Activated CD4-positive, alpha-beta T cell treated with anti-CD3 and anti-CD28 coated beads for 36 hours (primary cell): ENCODE measurements around the gene TMPRSS9. TPM values are rescaled to one million over a fixed set of nuclear protein-coding genes. Genes with fewer than 3 reads are reported as not detected.

ENCODE experiments used
- ATAC-seq: fragments of 200-7000 bp; cut with Tn5 transposase; one replicate; pipeline ENCODE4 v1.10.0; 2021; ENCODE audit warnings: mild to moderate bottlenecking, moderate library complexity
- CTCF ChIA-PET: fragments of 350-600 bp; sonication (Branson Sonifier 250); formaldehyde crosslinking; loops from one replicate; lab custom pipeline; 2021; ENCODE audit warnings: antibody characterized with exemption; lab: Charles Lee
- POLR2A ChIA-PET: fragments of 350-600 bp; sonication (Branson Sonifier 250); formaldehyde crosslinking; loops from one replicate; lab custom pipeline; 2021; ENCODE audit warnings: antibody characterized with exemption, inconsistent platforms; lab: Charles Lee
- DNase-seq: peaks from one replicate; pipeline ENCODE4 v3.0.0-alpha.2; 2020
- H3K27ac Mint-ChIP-seq: one replicate; pipeline ENCODE4 v1.8.0; 2021; ENCODE audit warnings: mixed read lengths
- H3K27me3 Mint-ChIP-seq: one replicate; pipeline ENCODE4 v1.8.0; 2021; ENCODE audit warnings: mixed read lengths
- H3K36me3 Mint-ChIP-seq: one replicate; pipeline ENCODE4 v1.8.0; 2021; ENCODE audit warnings: low read depth, mixed read lengths
- H3K4me1 Mint-ChIP-seq: one replicate; pipeline ENCODE4 v1.8.0; 2021; ENCODE audit warnings: mixed read lengths
- H3K4me3 Mint-ChIP-seq: one replicate; pipeline ENCODE4 v1.8.0; 2021; ENCODE audit warnings: mild to moderate bottlenecking, moderate library complexity, mixed read lengths
- H3K9me3 Mint-ChIP-seq: one replicate; pipeline ENCODE4 v1.8.0; 2021; ENCODE audit warnings: low read depth, mixed read lengths
- intact Hi-C, 2 experiments: fragments of 100-400 bp; cut with DNase I in 1 of 2; cut with micrococcal nuclease in 1 of 2; formaldehyde crosslinking; loops; one replicate each; pipeline versions ENCODE4 v1.14.2 to v1.15.1; 2022 to 2024; cut with DNase I, micrococcal nuclease
- total RNA-seq, 2 experiments: library from RNA; stranded (reverse); gene quantifications; one replicate each; pipeline ENCODE4 v1.2.3, GENCODE V29; 2021

TMPRSS9 gene
- total RNA-seq, 2 experiments from 2014 or later, result not detected

GRCh38 chr19:2330255-2330631 is 29.8 kb upstream of the TMPRSS9 start:
- Mint-ChIP-seq H3K4me1 (peaks cover 61% of the 10 kb centered on the region), H3K9me3 (no peaks in the 10 kb centered on the region), H3K36me3 (peaks cover 28% of the 10 kb centered on the region), H3K27me3 (no peaks in the 10 kb centered on the region), H3K27ac (no peak overlapping the region), H3K4me3 (no peak overlapping the region)
- ChIA-PET POLR2A (no interaction called here), CTCF (interaction anchor here (0.6 kb wide), 1 partner anchor 127 kb away, joined by 3 read pairs; no protein-coding TSS in a partner anchor)
- ATAC-seq (no peak), DNase-seq (no peak)
- intact Hi-C loops, result no loop called here

DNA sequence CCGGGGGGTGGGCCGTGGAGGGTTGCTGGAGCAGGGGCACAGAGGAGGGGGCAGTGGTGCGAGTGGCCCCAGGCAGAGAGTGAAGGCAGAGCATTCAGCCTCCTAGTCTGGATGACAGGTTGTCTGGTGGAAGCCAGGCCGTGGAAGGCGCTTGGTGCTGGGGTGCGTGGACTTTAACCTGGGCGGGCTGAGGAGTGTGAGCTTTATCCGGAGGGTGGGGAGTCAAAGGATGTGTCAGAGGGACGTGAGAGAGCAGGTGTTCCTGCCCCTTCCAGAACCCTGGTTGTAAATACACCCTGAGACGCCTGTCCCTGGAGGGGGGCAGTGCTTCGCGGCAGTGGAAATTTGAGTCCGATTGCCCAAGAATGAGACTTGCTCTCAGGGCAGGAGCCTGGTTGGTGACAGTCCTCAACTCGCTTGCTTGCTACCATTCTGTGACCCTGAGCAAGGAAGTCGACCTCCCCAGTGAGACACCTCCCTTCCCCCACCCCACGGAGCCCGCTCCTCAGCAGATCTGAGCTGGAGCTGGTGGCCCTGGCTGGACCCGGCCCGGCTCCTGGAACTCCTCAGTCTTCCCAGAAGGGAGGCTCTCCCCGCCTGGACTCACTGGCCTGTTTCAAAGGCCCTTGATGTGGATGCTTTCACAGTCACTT is 29.3 kb upstream of the TMPRSS9 start:
- H3K9me3 Mint-ChIP-seq, result peaks cover 2% of the 10 kb centered on the region
- H3K36me3 Mint-ChIP-seq, result peaks cover 27% of the 10 kb centered on the region
- intact Hi-C loops, result no loop called here
- H3K27me3 Mint-ChIP-seq, result no peaks in the 10 kb centered on the region
- ATAC-seq (no peak), DNase-seq (no peak)
- H3K4me3 Mint-ChIP-seq, result no peak overlapping the region
- CTCF ChIA-PET, result interaction anchor here (0.6 kb wide), 1 partner anchor 126 kb away, joined by 3 read pairs; no protein-coding TSS in a partner anchor
- POLR2A ChIA-PET, result no interaction called here
- no peak overlapping the region for H3K27ac Mint-ChIP-seq
- peaks cover 57% of the 10 kb centered on the region for H3K4me1 Mint-ChIP-seq

DNA sequence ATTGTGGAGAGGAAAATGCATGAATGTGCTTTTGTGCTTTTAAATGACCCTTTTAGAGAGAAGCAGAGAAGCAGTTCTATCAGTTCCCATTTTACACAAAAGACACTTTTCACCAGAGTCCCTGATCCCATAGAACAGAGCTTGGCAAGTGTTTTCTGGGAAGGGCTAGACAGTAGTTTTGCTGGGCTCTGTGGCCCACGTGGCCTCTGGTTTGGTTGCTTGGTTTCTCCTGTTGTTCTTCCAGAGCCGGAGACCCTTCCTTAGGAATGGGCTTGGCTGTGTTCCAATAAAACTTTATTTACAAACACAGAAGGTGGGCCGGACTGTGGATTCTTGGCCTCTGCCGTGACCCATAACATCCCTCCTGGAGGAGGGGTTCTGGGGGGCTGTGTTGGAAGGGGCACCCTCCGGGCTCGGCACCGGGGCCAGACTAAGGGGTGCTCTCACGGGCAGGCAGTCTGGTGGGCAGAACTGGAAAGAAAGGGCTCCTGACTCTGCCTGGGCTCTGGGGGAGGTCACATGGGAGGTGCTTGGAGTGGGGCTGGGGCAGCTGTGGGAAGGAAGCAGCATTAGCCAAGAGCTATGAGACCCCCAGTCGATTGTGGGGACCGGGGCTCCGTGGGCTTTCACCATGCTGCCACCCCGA is 28.3 kb upstream of the TMPRSS9 start:
- POLR2A ChIA-PET, result no interaction called here

GRCh38 chr19:2332341-2333026 is 27.6 kb upstream of the TMPRSS9 start:
- no peaks in the 10 kb centered on the region for H3K27me3 Mint-ChIP-seq
- H3K27ac Mint-ChIP-seq, result peak overlapping the region; percentile 76
- intact Hi-C loops, result no loop called here

More for the DNA sequence above, 28.3 kb upstream of the TMPRSS9 start:
- H3K4me3 Mint-ChIP-seq, result no peak overlapping the region
- ATAC-seq, result no peak
- no peak for DNase-seq
- H3K27me3 Mint-ChIP-seq, result no peaks in the 10 kb centered on the region
- peak overlapping the region; percentile 76 for H3K27ac Mint-ChIP-seq
- CTCF ChIA-PET, result interaction anchor here (0.7 kb wide), 1 partner anchor 96 kb away, joined by 3 read pairs; the partner anchor contains the start of gene TIMM13
- H3K9me3 Mint-ChIP-seq, result peaks cover 7% of the 10 kb centered on the region
- peaks cover 23% of the 10 kb centered on the region for H3K36me3 Mint-ChIP-seq
- intact Hi-C loops, result no loop called here
- peaks cover 52% of the 10 kb centered on the region for H3K4me1 Mint-ChIP-seq

DNA sequence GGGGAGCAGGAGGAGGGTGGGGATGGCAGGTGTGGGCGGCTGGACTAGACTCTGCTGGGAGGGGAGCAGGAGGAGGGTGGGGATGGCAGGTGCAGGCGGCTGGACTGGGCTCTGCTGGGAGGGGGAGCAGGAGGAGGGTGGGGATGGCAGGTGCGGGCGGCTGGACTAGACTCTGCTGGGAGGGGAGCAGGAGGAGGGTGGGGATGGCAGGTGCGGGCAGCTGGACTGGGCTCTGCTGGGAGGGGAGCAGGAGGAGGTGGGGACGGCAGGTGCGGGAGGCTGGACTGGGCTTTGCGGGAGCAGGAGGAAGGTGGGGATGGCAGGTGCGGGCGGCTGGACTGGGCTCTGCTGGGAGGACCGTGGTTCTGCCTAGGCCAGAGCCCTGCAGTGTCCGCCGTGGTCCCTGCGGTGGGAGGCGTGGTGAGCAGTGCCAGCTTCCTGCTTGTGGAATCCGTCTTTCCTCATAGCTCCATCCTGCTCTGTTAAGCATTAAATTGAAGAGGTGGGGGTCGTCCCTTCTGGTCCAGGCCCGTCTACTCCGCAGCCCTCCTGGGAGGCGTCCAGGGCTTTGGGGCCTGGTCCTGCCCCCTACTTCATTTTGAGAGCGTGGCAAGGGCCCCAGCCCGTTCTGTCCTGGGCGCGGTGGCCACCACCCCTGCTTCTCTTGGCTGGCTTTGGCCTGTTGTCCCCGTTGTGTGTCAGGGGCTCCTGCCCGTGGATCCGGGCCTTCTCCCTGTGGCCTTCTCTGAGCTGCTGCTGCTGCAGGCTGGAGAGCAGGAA is 26.8 kb upstream of the TMPRSS9 start:
- ChIA-PET CTCF (interaction anchor here (1.1 kb wide), 1 partner anchor 16 kb away, joined by 4 read pairs; no protein-coding TSS in a partner anchor), POLR2A (no interaction called here)
- H3K4me3 Mint-ChIP-seq, result no peak overlapping the region
- no peak overlapping the region for H3K27ac Mint-ChIP-seq
- intact Hi-C loops, result no loop called here
- no peaks in the 10 kb centered on the region for H3K27me3 Mint-ChIP-seq
- H3K9me3 Mint-ChIP-seq, result peaks cover 7% of the 10 kb centered on the region
- peaks cover 42% of the 10 kb centered on the region for H3K4me1 Mint-ChIP-seq
- DNase-seq (no peak), ATAC-seq (no peak)
- H3K36me3 Mint-ChIP-seq, result peaks cover 12% of the 10 kb centered on the region

More at GRCh38 chr19:2332341-2333026, 27.6 kb upstream of the TMPRSS9 start:
- H3K4me3 Mint-ChIP-seq, result peak overlapping the region; percentile 21
- peaks cover 18% of the 10 kb centered on the region for H3K36me3 Mint-ChIP-seq
- peaks cover 7% of the 10 kb centered on the region for H3K9me3 Mint-ChIP-seq
- ChIA-PET POLR2A (no interaction called here), CTCF (interaction anchor here (0.7 to 1.1 kb wide), 2 partner anchors 15 to 95 kb away, joined by 3 to 4 read pairs; partner anchors contain the start of gene TIMM13)
- ATAC-seq, result peak; percentile 23
- DNase-seq, result peak; percentile 63
- peaks cover 44% of the 10 kb centered on the region for H3K4me1 Mint-ChIP-seq

DNA sequence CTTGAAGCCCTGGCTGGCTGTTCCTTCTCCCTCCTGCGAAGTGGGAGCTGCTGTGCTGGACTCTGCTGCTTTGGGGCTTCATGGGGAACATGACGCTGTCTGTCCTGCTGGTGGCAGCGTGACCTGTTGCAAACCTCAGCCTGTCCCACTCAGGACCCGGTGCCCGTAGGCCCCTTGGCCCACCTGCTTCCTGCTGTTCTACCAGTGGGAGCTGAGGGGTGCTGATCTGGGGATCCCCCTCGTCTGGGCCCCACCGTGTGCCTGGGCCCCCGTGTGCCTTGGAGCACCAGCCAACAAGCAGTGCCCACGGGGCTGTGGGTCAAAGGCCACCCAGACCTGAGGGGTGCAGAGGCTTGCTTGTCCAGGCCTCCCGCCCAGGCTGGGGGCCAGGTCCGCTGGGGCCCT is 26.3 kb upstream of the TMPRSS9 start:
- Mint-ChIP-seq H3K4me1 (peaks cover 42% of the 10 kb centered on the region), H3K27me3 (no peaks in the 10 kb centered on the region), H3K36me3 (peaks cover 10% of the 10 kb centered on the region), H3K9me3 (peaks cover 7% of the 10 kb centered on the region), H3K4me3 (no peak overlapping the region), H3K27ac (no peak overlapping the region)
- ChIA-PET CTCF (no interaction called here), POLR2A (no interaction called here)
- DNase-seq, result no peak
- no peak for ATAC-seq
- intact Hi-C loops, result no loop called here

DNA sequence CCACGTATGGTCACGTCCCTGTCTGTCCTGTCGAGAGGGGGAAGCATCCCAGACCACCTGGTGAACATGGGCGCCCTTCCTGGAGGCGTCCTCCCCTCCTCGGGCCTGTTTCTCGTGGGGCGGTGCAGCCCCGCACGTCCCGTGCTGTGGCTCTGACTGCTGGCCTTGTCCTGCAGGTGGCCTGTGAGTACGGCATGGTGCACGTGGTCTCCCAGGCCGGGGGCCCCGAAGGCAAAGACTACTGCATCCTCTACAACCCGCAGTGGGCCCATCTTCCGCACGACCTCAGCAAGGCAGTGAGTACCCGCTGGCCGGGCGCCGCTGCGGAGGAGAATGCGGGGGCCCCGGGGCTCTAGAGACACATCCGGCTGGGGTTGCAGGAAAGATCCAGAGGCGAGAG is 25.6 kb upstream of the TMPRSS9 start:
- no peak for ATAC-seq
- Mint-ChIP-seq H3K27ac (no peak overlapping the region), H3K4me3 (no peak overlapping the region), H3K27me3 (no peaks in the 10 kb centered on the region), H3K4me1 (peaks cover 38% of the 10 kb centered on the region), H3K36me3 (peaks cover 10% of the 10 kb centered on the region), H3K9me3 (peaks cover 7% of the 10 kb centered on the region)
- intact Hi-C loops, result no loop called here
- ChIA-PET CTCF (no interaction called here), POLR2A (no interaction called here)
- DNase-seq, result no peak

- POLR2A ChIA-PET, result no interaction called here
- DNase-seq (peak; percentile 47), ATAC-seq (no peak)
- no peak overlapping the region for H3K4me3 Mint-ChIP-seq
- H3K27ac Mint-ChIP-seq, result no peak overlapping the region
- H3K36me3 Mint-ChIP-seq, result peaks cover 10% of the 10 kb centered on the region
- H3K27me3 Mint-ChIP-seq, result no peaks in the 10 kb centered on the region
- intact Hi-C loops, result no loop called here
- peaks cover 32% of the 10 kb centered on the region for H3K4me1 Mint-ChIP-seq
- H3K9me3 Mint-ChIP-seq, result peaks cover 7% of the 10 kb centered on the region
- CTCF ChIA-PET, result no interaction called here
These were observed 24.8 kb upstream of the TMPRSS9 start for GRCh38 chr19:2334986-2335846.

DNA sequence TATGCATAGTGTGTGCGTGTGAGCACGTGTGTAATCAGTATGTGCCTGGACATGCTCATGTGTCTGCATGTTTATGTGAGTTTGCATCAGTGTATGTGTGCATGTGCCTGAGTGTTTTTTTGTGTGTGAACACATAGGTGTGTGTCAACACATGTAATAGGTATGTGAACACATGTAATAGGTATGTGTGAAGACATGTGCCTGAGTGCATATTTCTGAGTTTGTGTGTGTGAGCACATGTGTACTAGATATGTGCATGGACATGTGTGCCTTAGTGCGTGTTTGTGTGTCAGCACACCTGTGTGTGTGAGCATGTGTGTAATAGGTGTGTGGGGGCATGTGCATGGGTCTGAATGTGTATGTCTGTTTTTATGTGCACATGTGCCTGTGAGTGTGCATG is 24.2 kb upstream of the TMPRSS9 start:
- Mint-ChIP-seq H3K27me3 (no peaks in the 10 kb centered on the region), H3K36me3 (peaks cover 10% of the 10 kb centered on the region), H3K9me3 (peaks cover 7% of the 10 kb centered on the region), H3K27ac (no peak overlapping the region), H3K4me3 (no peak overlapping the region), H3K4me1 (peaks cover 26% of the 10 kb centered on the region)
- no peak for DNase-seq
- intact Hi-C loops, result no loop called here
- ChIA-PET POLR2A (no interaction called here), CTCF (no interaction called here)
- ATAC-seq, result no peak

DNA sequence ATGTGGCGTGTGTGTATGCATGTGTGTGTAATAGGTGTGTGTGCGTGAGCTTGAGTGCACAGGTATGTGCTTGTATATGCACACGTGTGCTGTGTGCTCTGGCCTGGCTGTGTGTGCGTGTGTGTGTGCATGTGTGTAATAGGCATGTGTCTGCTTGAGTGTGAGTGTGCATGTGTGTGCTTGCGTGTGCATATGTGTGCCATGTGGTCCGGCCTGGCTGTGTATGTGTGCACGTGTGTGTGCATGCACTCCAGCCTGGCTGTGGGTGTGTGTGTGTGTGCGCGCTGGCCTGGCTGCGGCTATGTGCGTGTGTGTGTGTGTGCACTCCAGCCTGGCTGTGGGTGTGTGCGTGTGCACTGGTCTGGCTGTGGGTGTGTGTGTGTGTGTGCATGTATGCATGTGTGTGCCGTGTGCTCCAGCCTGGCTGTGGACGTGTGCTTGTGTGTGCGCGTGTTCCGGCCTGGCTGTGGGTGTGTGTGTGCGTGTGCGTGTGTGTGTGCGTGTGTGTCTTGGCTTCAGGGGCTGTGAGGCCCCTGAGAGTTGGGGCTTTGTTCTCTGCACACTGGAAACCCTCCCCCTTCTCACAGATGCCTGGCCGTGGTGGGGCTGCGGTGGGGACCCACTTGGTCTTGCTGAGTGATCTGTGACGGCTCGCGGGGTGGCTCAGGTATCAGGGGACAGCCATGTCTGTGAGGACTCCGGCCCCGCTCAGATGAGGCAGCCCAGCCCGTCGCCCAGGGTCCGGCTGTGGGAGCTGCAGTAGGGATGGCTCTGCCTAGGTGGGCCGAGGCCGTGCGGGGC is 23.3 kb upstream of the TMPRSS9 start:
- H3K9me3 Mint-ChIP-seq, result peaks cover 7% of the 10 kb centered on the region
- no peak for DNase-seq
- no peak for ATAC-seq
- intact Hi-C loops, result no loop called here
- ChIA-PET POLR2A (no interaction called here), CTCF (no interaction called here)
- H3K36me3 Mint-ChIP-seq, result peaks cover 10% of the 10 kb centered on the region
- peaks cover 19% of the 10 kb centered on the region for H3K4me1 Mint-ChIP-seq
- no peaks in the 10 kb centered on the region for H3K27me3 Mint-ChIP-seq
- no peak overlapping the region for H3K4me3 Mint-ChIP-seq
- H3K27ac Mint-ChIP-seq, result no peak overlapping the region
